ENCODE results near the gene GNG5.

DNA sequence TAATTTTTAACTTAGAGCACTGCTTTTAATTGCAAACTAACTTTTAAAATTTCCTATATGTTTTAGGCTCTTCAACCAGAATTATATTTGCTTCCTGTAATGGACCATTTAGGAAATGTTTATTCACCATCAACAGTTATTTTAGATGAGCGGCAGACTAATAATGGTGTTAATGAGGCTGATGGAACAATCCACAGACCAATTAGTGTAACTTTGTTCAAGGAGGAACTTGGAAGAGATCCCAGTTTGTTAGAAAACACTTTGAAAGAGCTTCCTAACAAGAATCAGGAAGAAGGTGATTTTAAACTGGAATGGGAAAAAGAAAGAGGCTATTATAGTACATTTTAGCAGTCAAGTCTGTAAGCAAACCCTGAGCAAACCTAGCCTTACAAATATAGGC, 19.4 kb upstream of the GNG5 start:
- TF ChIP-seq TAF1 (IDR thresholded peaks at IDR 0.05; ENCODE audit: borderline replicate concordance, insufficient read depth, low read length): no peak
- no peak for TF ChIP-seq SIN3A (IDR thresholded peaks at IDR 0.05; ENCODE audit: borderline replicate concordance, insufficient read depth, low read length)
- TF ChIP-seq POLR2AphosphoS5 (IDR thresholded peaks at IDR 0.05; ENCODE audit: low read depth, low read length): no peak
